Esophagus (tissue), 2 donors: ENCODE data around the gene C3AR1. TPM values are rescaled to one million over a fixed set of nuclear protein-coding genes. Genes with fewer than 3 reads are reported as not detected.

Source experiments
- H3K27ac ChIP-seq, 2 donors: one replicate each; pipeline ENCODE4 v1.5.1; 2013; ENCODE audit warnings: low read depth in 2 of 2, mild to moderate bottlenecking in 2 of 2, inconsistent platforms in 1 of 2, low read length in 1 of 2, moderate library complexity in 1 of 2
- H3K27me3 ChIP-seq, 2 donors: one replicate each; pipeline ENCODE4 v1.6.1; 2013; ENCODE audit warnings: low read length in 2 of 2, control low read depth in 1 of 2, mild to moderate bottlenecking in 1 of 2; ENCODE audit not compliant: insufficient read depth in 2 of 2, control insufficient read depth in 1 of 2
- H3K36me3 ChIP-seq, 2 donors: one replicate each; pipeline ENCODE4 v1.6.1; 2013; ENCODE audit warnings: low read length in 1 of 2; ENCODE audit not compliant: control insufficient read depth in 2 of 2, insufficient read depth in 2 of 2
- H3K4me1 ChIP-seq, 2 donors: one replicate each; pipeline ENCODE4 v1.6.1; 2013; ENCODE audit warnings: low read length in 1 of 2; ENCODE audit not compliant: control insufficient read depth in 2 of 2, insufficient read depth in 2 of 2
- H3K4me3 ChIP-seq, 2 donors: one replicate each; pipeline ENCODE4 v1.5.1; 2013; ENCODE audit warnings: low read length in 2 of 2, mild to moderate bottlenecking in 2 of 2, low read depth in 1 of 2, moderate library complexity in 1 of 2
- H3K9me3 ChIP-seq, 2 donors: one replicate each; pipeline ENCODE4 v1.6.1; 2013; ENCODE audit warnings: mild to moderate bottlenecking in 2 of 2, low read depth in 1 of 2, low read length in 1 of 2, moderate library complexity in 1 of 2; ENCODE audit not compliant: control insufficient read depth in 2 of 2, insufficient read depth in 1 of 2
- WGBS, 2 donors: extraction: QIAGEN DNeasy Blood & Tissue Kit; methylation state at CpG; one replicate each; pipeline ENCODE4 v1.1.7; 2013; 5-methylcytosine and 5-hydroxymethylcytosine counted together
- polyA plus RNA-seq, 2 donors: library from polyadenylated mRNA; stranded (reverse); fragments of 200-250 nt; gene quantifications; one replicate each; pipeline ENCODE4 v1.2.3, GENCODE V29; 2013
- donor health status: healthy with polysubstance abuse.
- donor health status: Bipolar disorder and iron deficiency.

The C3AR1 gene
- polyA plus RNA-seq, 2 donors, result 0.65 to 0.94 TPM

DNA sequence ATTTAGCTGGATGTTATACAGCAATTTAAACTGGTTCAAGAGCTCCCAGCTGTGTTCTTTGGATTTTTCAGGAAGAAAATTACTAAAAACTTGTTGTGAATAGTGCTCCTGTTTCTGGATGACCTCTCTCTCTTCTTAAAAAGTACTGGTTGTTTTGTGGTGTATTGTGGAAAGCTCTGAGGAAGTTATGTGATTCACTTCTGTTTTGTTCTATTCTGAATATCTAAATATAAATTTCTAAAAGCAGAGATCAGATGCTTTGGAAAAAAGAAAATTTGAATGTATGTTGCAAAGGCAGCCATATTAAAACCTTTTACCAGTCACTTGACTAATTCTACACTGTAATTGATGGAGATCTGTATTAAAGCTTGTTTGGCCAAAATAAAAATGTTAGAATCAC lies 3.4 kb upstream of the C3AR1 start:
- Histone ChIP-seq H3K27me3 (no peaks in the 10 kb centered on the region), H3K27ac (no peak overlapping the region)

DNA sequence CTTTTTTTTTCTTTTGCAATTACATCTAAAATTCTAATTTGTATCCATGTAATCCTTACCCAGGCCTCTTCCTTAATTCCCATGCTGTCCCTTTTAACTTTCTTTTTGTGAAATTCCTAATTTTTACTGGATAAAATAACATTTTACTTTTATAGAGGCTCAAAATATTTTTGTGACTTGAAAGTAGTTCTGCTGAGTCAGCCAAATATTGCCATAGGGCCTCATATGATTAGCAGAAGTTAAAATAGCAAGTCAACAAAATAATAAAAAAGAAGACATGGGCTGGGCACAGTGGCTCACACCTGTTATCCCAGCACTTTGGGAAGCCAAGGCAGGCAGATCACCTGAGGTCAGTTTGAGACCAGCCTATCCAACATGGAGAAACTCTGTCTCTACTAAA lies 2.0 kb downstream of the C3AR1 start:
- Histone ChIP-seq H3K36me3 (no peaks in the 10 kb centered on the region), H3K27me3 (no peaks in the 10 kb centered on the region), H3K4me3 (no peak overlapping the region), H3K4me1 (no peaks in the 10 kb centered on the region), H3K27ac (no peak overlapping the region), H3K9me3 (no peaks in the 10 kb centered on the region)

More for the DNA sequence above, 3.4 kb upstream of the C3AR1 start:
- Histone ChIP-seq H3K36me3 (no peaks in the 10 kb centered on the region), H3K4me3 (no peak overlapping the region), H3K4me1 (no peaks in the 10 kb centered on the region), H3K9me3 (no peaks in the 10 kb centered on the region)

DNA sequence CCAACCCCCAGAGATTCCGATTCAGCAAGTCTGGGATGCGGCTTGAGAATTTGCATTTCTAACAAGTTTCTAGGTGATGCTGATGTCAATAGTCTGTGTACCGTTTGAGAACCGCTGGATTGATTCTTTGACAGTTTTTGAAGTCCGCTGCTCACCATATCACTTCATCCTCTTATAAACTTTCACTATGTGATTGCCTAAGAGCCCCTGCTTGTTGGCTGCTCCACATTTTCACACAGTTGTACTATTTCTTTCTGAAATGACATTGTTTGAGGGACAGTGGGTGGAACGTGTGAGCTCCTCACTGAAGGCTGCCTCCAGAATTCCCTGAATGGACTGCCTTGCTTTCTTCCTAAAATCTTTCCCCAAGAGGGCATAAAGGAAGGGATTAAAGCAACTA lies 7.7 kb downstream of the C3AR1 start:
- Histone ChIP-seq H3K4me3 (no peak overlapping the region), H3K4me1 (no peaks in the 10 kb centered on the region), H3K9me3 (no peaks in the 10 kb centered on the region), H3K36me3 (no peaks in the 10 kb centered on the region), H3K27me3 (no peaks in the 10 kb centered on the region), H3K27ac (no peak overlapping the region)
- WGBS, 2 donors, result 73 to 74% methylated on average over 6 of the region's 6 CpGs

GRCh38 chr12:8057839-8058238 lies 8.3 kb downstream of the C3AR1 start:
- peaks cover 0 to 3% of the 10 kb centered on the region in 2 donors for H3K36me3 ChIP-seq
- H3K4me1 ChIP-seq, result no peaks in the 10 kb centered on the region
- H3K4me3 ChIP-seq, result no peak overlapping the region
- H3K27ac ChIP-seq, result no peak overlapping the region
- no peaks in the 10 kb centered on the region for H3K9me3 ChIP-seq
- no peaks in the 10 kb centered on the region for H3K27me3 ChIP-seq
- 67 to 69% methylated on average over 4 of the region's 4 CpGs for whole genome bisulfite sequencing, 2 donors

DNA sequence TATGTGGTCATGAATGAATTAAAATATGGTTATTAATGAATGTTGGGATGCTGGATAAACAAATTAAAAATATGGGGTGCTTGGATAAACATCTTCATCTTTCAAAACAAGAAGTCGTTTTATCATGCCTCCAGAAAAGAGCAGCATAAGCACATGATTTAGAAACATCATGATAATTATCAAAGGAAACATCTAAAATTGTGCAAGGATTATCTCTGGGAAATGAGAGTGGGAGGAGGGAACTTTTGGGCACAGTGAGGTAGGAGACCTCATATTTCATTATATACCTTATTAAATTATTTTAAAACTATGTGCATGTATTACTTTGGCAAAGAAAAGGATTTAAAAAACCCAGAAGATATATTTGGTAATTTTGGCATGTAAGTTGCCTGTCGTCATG lies 8.9 kb downstream of the C3AR1 start:
- Histone ChIP-seq H3K9me3 (no peaks in the 10 kb centered on the region), H3K36me3 (peaks cover 3% of the 10 kb centered on the region in 2 donors), H3K4me3 (no peak overlapping the region), H3K4me1 (no peaks in the 10 kb centered on the region), H3K27ac (no peak overlapping the region), H3K27me3 (no peaks in the 10 kb centered on the region)
- 63 to 65% methylated on average over 2 of the region's 2 CpGs for WGBS, 2 donors

GRCh38 chr12:8054816-8055215 lies 11.3 kb downstream of the C3AR1 start:
- no peak overlapping the region for H3K4me3 ChIP-seq
- no peaks in the 10 kb centered on the region for H3K27me3 ChIP-seq
- H3K9me3 ChIP-seq, result no peaks in the 10 kb centered on the region
- H3K27ac ChIP-seq, result no peak overlapping the region
- H3K36me3 ChIP-seq, result peaks cover 7 to 8% of the 10 kb centered on the region in 2 donors
- WGBS, 2 donors, result 86 to 91% methylated on average over 2 of the region's 2 CpGs
- no peaks in the 10 kb centered on the region for H3K4me1 ChIP-seq

- WGBS, 2 donors, result 80 to 85% methylated on average over 7 of the region's 7 CpGs
- Histone ChIP-seq H3K9me3 (no peaks in the 10 kb centered on the region), H3K4me3 (no peak overlapping the region), H3K27me3 (no peaks in the 10 kb centered on the region), H3K27ac (no peak overlapping the region), H3K4me1 (no peaks in the 10 kb centered on the region), H3K36me3 (peaks cover 12 to 22% of the 10 kb centered on the region in 2 donors)
Observed at GRCh38 chr12:8052679-8053078, 13.5 kb downstream of the C3AR1 start.

GRCh38 chr12:8050600-8051250 lies 15.4 kb downstream of the C3AR1 start:
- no peaks in the 10 kb centered on the region for H3K27me3 ChIP-seq
- H3K4me3 ChIP-seq, result no peak overlapping the region
- H3K4me1 ChIP-seq, result no peaks in the 10 kb centered on the region
- no peaks in the 10 kb centered on the region for H3K9me3 ChIP-seq
- peaks cover 15 to 23% of the 10 kb centered on the region in 2 donors for H3K36me3 ChIP-seq
- H3K27ac ChIP-seq, result no peak overlapping the region
- 90 to 91% methylated on average over 7 of the region's 7 CpGs for WGBS, 2 donors

DNA sequence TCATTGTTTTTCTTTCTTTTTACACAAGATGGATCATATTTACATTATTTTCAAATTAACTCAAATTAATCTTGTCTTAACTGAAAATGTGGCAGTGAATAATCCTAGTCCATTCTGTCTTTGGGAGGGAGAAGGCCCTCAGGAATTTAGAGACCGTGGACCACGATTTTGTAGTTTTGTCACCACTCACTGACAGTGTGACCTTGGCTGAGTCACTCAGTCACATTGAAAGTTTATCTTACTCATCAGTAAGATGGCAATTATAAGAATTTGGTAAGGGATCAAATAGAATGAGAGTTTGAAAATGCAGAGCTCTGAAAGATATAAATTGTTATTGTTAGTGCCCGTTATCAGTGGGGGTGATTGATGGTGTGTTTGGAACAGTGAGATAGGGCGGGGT lies 17.3 kb downstream of the C3AR1 start:
- Histone ChIP-seq H3K4me3 (no peak overlapping the region), H3K27me3 (no peaks in the 10 kb centered on the region), H3K9me3 (no peaks in the 10 kb centered on the region), H3K27ac (no peak overlapping the region), H3K36me3 (peaks cover 15 to 30% of the 10 kb centered on the region in 2 donors), H3K4me1 (no peaks in the 10 kb centered on the region)
- WGBS, 2 donors, result 75 to 76% methylated on average over 4 of the region's 4 CpGs

- Histone ChIP-seq H3K4me1 (no peaks in the 10 kb centered on the region), H3K36me3 (peaks cover 19 to 37% of the 10 kb centered on the region in 2 donors), H3K27ac (no peak overlapping the region), H3K9me3 (no peaks in the 10 kb centered on the region), H3K4me3 (no peak overlapping the region), H3K27me3 (no peaks in the 10 kb centered on the region)
- WGBS, 2 donors, result 93 to 95% methylated on average over 5 of the region's 5 CpGs
Observed at GRCh38 chr12:8047842-8048241, 18.3 kb downstream of the C3AR1 start.
